ENCODE data around the gene PAPPA.

GRCh38 chr9:116282597-116282996, 129.0 kb downstream of the PAPPA start:
- no peak for TF ChIP-seq CTCF (conservative IDR thresholded peaks at IDR 0.05)
- no peak for TF ChIP-seq EZH2 (IDR thresholded peaks at IDR 0.05; ENCODE audit: low read depth)

All from PC-9 (cell line).